Measurements from ENCODE around the gene CCL24.

DNA sequence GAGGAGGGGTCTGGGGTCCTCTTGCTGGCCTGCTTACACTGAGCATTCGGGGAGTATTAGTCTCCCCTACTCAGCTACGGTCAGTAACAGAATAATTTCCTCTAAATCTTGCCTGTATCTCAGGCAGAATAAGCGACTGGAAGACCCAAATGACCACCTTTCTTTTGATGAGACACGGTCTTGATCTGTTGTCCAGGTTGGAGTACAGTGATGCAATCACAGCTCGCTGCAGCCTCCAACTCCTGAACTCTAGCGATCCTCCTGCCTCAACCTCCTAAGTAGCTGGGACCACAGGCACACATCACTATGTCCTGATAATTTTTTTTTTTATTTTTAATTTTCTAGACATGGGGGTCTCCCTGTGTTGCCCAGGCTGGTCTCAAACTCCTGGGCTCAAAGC lies 17.2 kb downstream of the CCL24 start:
- TF ChIP-seq, protein P1, sequence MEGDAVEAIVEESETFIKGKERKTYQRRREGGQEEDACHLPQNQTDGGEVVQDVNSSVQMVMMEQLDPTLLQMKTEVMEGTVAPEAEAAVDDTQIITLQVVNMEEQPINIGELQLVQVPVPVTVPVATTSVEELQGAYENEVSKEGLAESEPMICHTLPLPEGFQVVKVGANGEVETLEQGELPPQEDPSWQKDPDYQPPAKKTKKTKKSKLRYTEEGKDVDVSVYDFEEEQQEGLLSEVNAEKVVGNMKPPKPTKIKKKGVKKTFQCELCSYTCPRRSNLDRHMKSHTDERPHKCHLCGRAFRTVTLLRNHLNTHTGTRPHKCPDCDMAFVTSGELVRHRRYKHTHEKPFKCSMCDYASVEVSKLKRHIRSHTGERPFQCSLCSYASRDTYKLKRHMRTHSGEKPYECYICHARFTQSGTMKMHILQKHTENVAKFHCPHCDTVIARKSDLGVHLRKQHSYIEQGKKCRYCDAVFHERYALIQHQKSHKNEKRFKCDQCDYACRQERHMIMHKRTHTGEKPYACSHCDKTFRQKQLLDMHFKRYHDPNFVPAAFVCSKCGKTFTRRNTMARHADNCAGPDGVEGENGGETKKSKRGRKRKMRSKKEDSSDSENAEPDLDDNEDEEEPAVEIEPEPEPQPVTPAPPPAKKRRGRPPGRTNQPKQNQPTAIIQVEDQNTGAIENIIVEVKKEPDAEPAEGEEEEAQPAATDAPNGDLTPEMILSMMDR (IDR thresholded peaks at IDR 0.05), result no peak
- no peak for TF ChIP-seq POLR2A (IDR thresholded peaks at IDR 0.05)

Measured in body of pancreas (tissue), 4 donors.